Mucosa of descending colon (tissue), 3 donors: Measurements from ENCODE around the gene SNED1. TPM values are rescaled to one million over a fixed set of nuclear protein-coding genes. Genes with fewer than 3 reads are reported as not detected.
"Not testable (repeated sequence)": the region's sequence is repeated elsewhere in the genome, so short reads cannot be mapped to it uniquely, and the experiment has no call there.

Experiments
- ATAC-seq: fragments of 200-7000 bp; cut with Tn5 transposase; one replicate; pipeline ENCODE4 v1.9.1; 2020; ENCODE audit warnings: mild to moderate bottlenecking, moderate library complexity
- DNase-seq, 3 donors: peaks; one replicate each; pipeline ENCODE4 v3.0.0-alpha.2; 2020
- H3K36me3 ChIP-seq: fragments of 200-600 bp; one replicate; pipeline ENCODE4 v1.8.0; 2021; ENCODE audit warnings: low read depth, mild to moderate bottlenecking
- H3K4me1 ChIP-seq: fragments of 200-600 bp; one replicate; pipeline ENCODE4 v1.8.0; 2021; ENCODE audit warnings: low read depth, mild to moderate bottlenecking
- H3K4me3 ChIP-seq: fragments of 200-600 bp; one replicate; pipeline ENCODE4 v1.8.0; 2021; ENCODE audit warnings: mild to moderate bottlenecking
- H3K9me3 ChIP-seq: fragments of 200-600 bp; one replicate; pipeline ENCODE4 v1.8.0; 2021; ENCODE audit warnings: mild to moderate bottlenecking
- intact Hi-C, 2 donors: fragments of 100-400 bp; cut with DNase I in 1 of 2; cut with micrococcal nuclease in 1 of 2; formaldehyde crosslinking; loops; one replicate each; pipeline versions ENCODE4 v1.11.0 to v1.11.1; 2022; cut with DNase I, micrococcal nuclease
- total RNA-seq, 3 donors: library from RNA; stranded (reverse); fragmentation: NEBNext Ultra II Directional in 2 of 3; extraction: Animal tissue kit (Norgen Biotek cat#: 25700) in 2 of 3; gene quantifications; one replicate each; pipeline versions ENCODE4 v1.2.1 to v1.2.4, GENCODE V29; 2021 to 2023
- TF ChIP-seq, protein P1 (sequence below): fragments of 200-600 bp; IDR thresholded peaks from one replicate; pipeline ENCODE4 v1.8.0; 2022; ENCODE audit warnings: antibody characterized with exemption, mild to moderate bottlenecking
- donor health status: DM: no; HTN: no; CAD: no; lungs with moderate emphysema.
- donor health status: DM: no; HTN: no; CAD: no.
- donor health status: DM: no; HTN: yes; CAD: no.

Gene SNED1
- total RNA-seq, 3 donors from 2014 or later, result 7.0 to 16.3 (median 14.1) TPM

DNA sequence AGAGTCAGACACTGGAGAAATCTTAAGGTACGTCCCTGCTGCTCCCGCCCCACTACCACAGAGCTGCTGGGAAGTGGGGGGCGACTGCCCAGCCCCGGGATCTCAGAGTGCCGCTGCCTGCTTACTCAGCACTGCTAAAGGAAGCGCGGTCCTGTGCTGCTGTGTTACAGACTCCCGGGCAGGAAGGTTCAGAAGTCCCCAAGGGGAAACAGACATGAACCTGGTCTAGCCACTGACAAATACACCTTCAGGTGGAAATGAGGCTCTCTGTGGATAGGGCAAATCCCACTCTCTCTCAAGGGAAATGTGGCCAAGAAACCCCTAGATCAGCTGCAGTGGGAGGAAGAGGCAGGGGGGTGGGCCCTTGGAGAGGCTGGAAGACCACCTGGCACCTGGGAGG, 90.0 kb downstream of the SNED1 start:
- TF ChIP-seq, protein P1, sequence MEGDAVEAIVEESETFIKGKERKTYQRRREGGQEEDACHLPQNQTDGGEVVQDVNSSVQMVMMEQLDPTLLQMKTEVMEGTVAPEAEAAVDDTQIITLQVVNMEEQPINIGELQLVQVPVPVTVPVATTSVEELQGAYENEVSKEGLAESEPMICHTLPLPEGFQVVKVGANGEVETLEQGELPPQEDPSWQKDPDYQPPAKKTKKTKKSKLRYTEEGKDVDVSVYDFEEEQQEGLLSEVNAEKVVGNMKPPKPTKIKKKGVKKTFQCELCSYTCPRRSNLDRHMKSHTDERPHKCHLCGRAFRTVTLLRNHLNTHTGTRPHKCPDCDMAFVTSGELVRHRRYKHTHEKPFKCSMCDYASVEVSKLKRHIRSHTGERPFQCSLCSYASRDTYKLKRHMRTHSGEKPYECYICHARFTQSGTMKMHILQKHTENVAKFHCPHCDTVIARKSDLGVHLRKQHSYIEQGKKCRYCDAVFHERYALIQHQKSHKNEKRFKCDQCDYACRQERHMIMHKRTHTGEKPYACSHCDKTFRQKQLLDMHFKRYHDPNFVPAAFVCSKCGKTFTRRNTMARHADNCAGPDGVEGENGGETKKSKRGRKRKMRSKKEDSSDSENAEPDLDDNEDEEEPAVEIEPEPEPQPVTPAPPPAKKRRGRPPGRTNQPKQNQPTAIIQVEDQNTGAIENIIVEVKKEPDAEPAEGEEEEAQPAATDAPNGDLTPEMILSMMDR, result no peak
- Histone ChIP-seq H3K36me3 (no peaks in the 10 kb centered on the region), H3K4me1 (no peaks in the 10 kb centered on the region), H3K9me3 (no peaks in the 10 kb centered on the region), H3K4me3 (no peak overlapping the region)
- intact Hi-C loops, result no loop called here
- ATAC-seq (no peak), DNase-seq (no peak)

DNA sequence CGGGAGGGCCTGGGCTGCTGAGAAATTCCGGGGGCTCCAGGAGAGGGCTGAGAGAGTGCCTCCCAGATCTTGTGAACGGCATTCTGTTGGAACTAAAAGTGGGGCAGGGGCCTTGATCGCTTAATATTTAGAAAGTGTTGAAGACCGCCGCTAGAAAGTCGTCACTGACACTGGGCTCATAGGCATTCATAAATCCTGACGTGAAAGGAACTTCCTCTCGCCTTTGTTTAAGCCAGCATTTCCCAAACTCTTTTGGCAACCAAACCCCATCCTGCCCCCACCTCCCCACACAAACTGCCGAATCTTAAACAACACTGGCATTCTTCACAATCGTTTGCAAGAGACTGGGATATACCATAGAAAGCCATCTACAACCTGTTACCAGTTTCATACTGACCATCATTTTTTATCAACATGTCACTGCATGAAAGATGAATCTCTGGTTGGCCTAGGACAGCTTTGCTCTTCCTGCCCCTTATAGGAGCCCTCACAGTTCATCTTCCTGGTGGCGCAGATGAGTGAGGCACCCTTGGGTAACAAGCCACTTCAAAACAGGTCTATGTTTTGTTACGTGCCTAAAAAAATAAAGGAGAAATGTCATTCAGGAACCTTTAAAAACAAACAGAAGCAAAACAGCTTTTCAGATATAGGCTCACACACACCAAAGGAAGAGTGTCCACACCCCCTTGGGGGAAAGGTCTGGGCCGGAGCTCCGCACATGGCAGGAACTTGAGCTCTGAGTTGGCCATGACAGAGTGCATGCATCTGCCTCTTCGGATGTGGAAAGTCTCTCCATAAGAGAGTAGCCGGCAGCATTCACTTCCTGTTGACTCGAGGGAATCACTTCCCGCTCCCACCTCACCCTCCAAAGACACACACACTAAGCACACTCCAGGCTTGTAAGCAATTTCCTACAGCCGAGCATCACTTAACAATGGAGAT, 90.6 kb downstream of the SNED1 start:
- Histone ChIP-seq H3K4me3 (no peak overlapping the region), H3K36me3 (no peaks in the 10 kb centered on the region), H3K9me3 (no peaks in the 10 kb centered on the region), H3K4me1 (no peaks in the 10 kb centered on the region)
- no peak for DNase-seq
- ATAC-seq, result no peak
- TF ChIP-seq, protein P1, result no peak
- intact Hi-C loops, result no loop called here

DNA sequence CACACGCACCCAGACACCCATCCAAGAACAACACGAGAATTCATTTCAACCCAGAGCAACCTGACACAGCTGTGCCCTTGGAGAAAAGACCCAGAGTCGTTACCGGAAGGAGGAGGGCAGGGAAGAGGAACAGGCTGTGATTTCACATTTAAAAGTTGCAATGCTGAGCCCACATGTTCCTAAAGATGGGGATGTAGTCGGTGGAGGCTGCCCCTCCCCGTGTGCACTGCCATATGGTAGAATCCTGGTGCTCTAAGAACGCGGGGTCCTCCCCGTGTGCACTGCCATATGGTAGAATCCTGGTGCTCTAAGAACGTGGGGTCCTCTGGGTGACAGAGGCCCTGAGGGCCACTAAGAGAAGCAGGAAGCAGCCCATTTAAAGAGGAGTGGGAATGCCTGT, 92.8 kb downstream of the SNED1 start:
- Histone ChIP-seq H3K4me1 (no peaks in the 10 kb centered on the region), H3K9me3 (no peaks in the 10 kb centered on the region), H3K36me3 (no peaks in the 10 kb centered on the region), H3K4me3 (no peak overlapping the region)
- DNase-seq (no peak), ATAC-seq (no peak)
- TF ChIP-seq, protein P1, result no peak
- intact Hi-C loops, result no loop called here

DNA sequence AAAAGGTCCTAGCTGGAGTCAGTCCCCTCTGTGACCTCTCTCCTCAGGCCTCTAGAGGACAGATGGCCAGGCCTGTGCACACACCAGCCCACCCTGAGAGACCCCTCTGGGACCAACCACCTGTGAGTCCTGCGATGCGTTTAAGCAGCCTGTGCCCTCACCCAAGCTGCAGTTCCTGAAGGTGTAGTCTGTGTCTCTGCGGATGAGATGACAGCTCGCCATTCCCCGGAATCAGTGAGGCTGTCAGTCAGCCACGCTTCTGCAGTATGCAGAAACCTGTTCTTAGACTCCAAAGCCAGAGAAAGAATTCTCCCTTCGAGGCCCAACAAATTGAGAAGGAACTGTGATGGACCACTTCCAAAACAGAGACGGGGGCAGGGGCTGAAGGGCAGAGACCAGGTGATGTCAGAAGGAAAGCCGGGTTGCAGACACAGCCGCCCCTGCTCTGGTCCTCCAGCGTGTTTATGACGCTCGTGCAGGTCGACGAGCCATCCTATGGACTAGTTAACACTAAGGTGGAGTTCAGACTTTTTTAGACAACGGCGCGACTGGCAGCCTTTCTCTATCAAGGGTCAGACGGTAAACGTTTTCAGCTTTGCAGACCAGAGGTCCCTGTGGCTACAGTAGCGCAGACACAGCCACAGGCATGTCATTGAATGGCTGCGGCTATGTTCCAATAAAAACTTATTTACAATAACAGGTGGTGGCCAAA, 93.5 kb downstream of the SNED1 start:
- Histone ChIP-seq H3K36me3 (no peaks in the 10 kb centered on the region), H3K9me3 (no peaks in the 10 kb centered on the region), H3K4me3 (no peak overlapping the region), H3K4me1 (no peaks in the 10 kb centered on the region)
- DNase-seq (no peak), ATAC-seq (no peak)
- intact Hi-C loops, result no loop called here
- TF ChIP-seq, protein P1, result no peak

DNA sequence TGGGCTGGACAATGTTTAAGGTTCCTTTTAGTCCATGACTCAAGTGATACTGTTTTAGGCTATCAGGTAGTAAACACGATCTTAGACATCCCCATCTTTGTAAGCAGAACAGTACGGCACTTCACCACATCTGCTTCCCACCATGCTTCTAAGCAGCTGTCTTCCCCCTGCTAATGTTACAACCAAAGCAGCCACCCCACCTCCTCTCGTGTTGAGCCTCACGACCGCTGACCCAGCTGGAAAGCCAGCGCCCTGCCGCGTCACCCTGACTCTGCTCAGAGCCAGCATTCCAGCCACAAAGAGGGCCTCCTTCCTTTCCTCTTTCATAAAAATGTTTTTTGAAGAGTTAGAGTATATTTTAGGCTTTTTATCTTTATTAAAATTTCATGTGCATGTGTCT, 94.3 kb downstream of the SNED1 start:
- Histone ChIP-seq H3K9me3 (no peaks in the 10 kb centered on the region), H3K36me3 (no peaks in the 10 kb centered on the region), H3K4me3 (no peak overlapping the region), H3K4me1 (no peaks in the 10 kb centered on the region)
- DNase-seq (no peak), ATAC-seq (no peak)
- intact Hi-C loops, result no loop called here
- TF ChIP-seq, protein P1, result no peak

DNA sequence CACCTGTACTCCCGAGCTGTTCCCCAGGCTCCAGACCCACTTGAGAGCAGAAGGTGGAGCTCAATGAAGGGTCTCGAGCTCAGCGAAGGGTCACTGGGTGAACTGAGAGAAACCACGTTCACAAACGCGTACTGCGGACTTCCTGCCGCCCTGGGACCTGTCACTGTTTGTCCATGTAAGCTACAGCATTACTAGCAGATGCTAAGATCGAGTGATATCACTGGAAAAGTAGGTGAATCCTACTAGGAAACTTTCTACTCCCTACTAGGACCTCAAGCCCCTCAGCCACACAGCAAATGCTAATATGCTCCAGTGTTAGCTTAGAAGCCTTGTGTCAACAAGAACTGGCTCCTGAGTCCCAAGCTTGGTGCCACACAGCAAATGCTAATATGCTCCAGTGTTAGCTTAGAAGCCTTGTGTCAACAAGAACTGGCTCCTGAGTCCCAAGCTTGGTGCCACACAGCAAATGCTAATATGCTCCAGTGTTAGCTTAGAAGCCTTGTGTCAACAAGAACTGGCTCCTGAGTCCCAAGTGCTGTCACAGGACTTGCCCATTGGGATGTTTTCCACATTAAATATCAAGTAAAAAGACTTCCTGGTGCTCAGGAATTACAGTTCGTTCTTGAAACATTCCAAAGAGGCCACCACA, 94.8 kb downstream of the SNED1 start:
- H3K36me3 ChIP-seq, ATAC-seq, DNase-seq, H3K4me1 ChIP-seq, H3K9me3 ChIP-seq, intact Hi-C loops, H3K4me3 ChIP-seq: not testable (repeated sequence)
